ENCODE data around the gene MISP3.

GRCh38 chr19:14106840-14107239 is 34.3 kb downstream of the MISP3 start:
- TF ChIP-seq CTCF (IDR thresholded peaks at IDR 0.05) (peak in 5 of 12 donors; percentile 8 to 36 (median 20)), POLR2A (IDR thresholded peaks at IDR 0.05) (no peak)

Data from heart left ventricle (tissue), 13 donors.